Tongue (tissue), 2 donors: ENCODE measurements around the gene CARS2. TPM values are rescaled to one million over a fixed set of nuclear protein-coding genes. Genes with fewer than 3 reads are reported as not detected.
A peak's percentile ranks its signal among the peaks of the same experiment; 100 is the strongest.
"Not testable (repeated sequence)": the region's sequence is repeated elsewhere in the genome, so short reads cannot be mapped to it uniquely, and the experiment has no call there.

ENCODE experiments used
- DNase-seq: peaks from one replicate; pipeline ENCODE4 v3.0.0-alpha.2; 2015
- total RNA-seq: library from RNA; depleted of rRNA; stranded (reverse); fragments of >200 nt; gene quantifications from one replicate; pipeline ENCODE4 v1.2.3, GENCODE V29; 2014

Gene CARS2
- total RNA-seq, 1 donor from 2014 or later = 77.1 TPM

- DNase-seq = no peak
Observed at GRCh38 chr13:110637275-110637674, 68.6 kb downstream of the CARS2 start.

GRCh38 chr13:110636701-110637201 lies 69.2 kb downstream of the CARS2 start:
- DNase-seq = no peak

GRCh38 chr13:110636053-110636475 lies 69.9 kb downstream of the CARS2 start:
- no peak for DNase-seq

GRCh38 chr13:110635405-110636002 lies 70.4 kb downstream of the CARS2 start:
- DNase-seq = no peak

GRCh38 chr13:110634558-110634957 lies 71.4 kb downstream of the CARS2 start:
- DNase-seq = no peak

- DNase-seq = no peak
Observed at GRCh38 chr13:110633776-110634175, 72.1 kb downstream of the CARS2 start.

GRCh38 chr13:110632255-110632654 lies 73.7 kb downstream of the CARS2 start:
- not testable (repeated sequence) for DNase-seq

- no peak for DNase-seq
Observed at GRCh38 chr13:110630566-110631119, 75.3 kb downstream of the CARS2 start.

GRCh38 chr13:110629735-110630134 lies 76.2 kb downstream of the CARS2 start:
- no peak for DNase-seq

- no peak for DNase-seq
Observed at GRCh38 chr13:110628952-110629701, 76.8 kb downstream of the CARS2 start.

GRCh38 chr13:110628477-110628793 lies 77.5 kb downstream of the CARS2 start:
- no peak for DNase-seq

- DNase-seq = no peak
Observed at GRCh38 chr13:110627761-110628476, 78.0 kb downstream of the CARS2 start.

GRCh38 chr13:110627351-110627750 lies 78.6 kb downstream of the CARS2 start:
- DNase-seq = no peak

GRCh38 chr13:110626521-110626920 lies 79.4 kb downstream of the CARS2 start:
- DNase-seq = no peak

GRCh38 chr13:110625771-110626321 lies 80.1 kb downstream of the CARS2 start:
- no peak for DNase-seq

- DNase-seq = no peak
Observed at GRCh38 chr13:110624766-110625756, 80.9 kb downstream of the CARS2 start.

GRCh38 chr13:110620596-110620995 lies 85.3 kb downstream of the CARS2 start:
- no peak for DNase-seq

GRCh38 chr13:110618780-110619179 lies 87.1 kb downstream of the CARS2 start:
- DNase-seq = no peak

- DNase-seq = no peak
Observed at GRCh38 chr13:110618167-110618566, 87.7 kb downstream of the CARS2 start.

GRCh38 chr13:110617321-110618072 lies 88.4 kb downstream of the CARS2 start:
- DNase-seq = peak; percentile 61
